NB4 (cell line): Measurements from ENCODE around the gene FOXE3.

Source experiments
- DNase-seq: peaks from one replicate; pipeline ENCODE4 v3.0.0; 2010; ENCODE audit warnings: low read depth
- H3K4me3 ChIP-seq: one replicate; pipeline ENCODE4 v1.5.1; 2011; ENCODE audit warnings: mild to moderate bottlenecking, low read depth, low read length, moderate library complexity
- CTCF ChIP-seq: IDR thresholded peaks from one replicate; pipeline ENCODE4 v1.5.1; 2012; ENCODE audit warnings: low read depth, low read length
- MAX ChIP-seq: IDR thresholded peaks from 2 replicates; pipeline ENCODE4 v1.6.1; 2011; ENCODE audit warnings: low read depth, low read length
- MYC ChIP-seq: IDR thresholded peaks from 2 replicates; pipeline ENCODE4 v1.6.1; 2011; ENCODE audit warnings: low read depth, low read length
- POLR2A ChIP-seq: IDR thresholded peaks from 2 replicates; pipeline ENCODE4 v1.6.1; 2011; ENCODE audit warnings: mild to moderate bottlenecking; ENCODE audit not compliant: insufficient read length; ENCODE audit errors: extremely low read depth

The FOXE3 gene

GRCh38 chr1:47388891-47389238 is 27.2 kb upstream of the FOXE3 start:
- DNase-seq, result peak; percentile 65
- TF ChIP-seq MYC (peak; percentile 57; the same call in 1 of the 2 replicates), MAX (peak; percentile 53; the same call in 1 of the 2 replicates), CTCF (peak; percentile 73), POLR2A (no peak)
- H3K4me3 ChIP-seq, result no peak overlapping the region

- no peak for DNase-seq
- TF ChIP-seq CTCF (no peak), MYC (no peak), POLR2A (no peak), MAX (no peak)
- H3K4me3 ChIP-seq, result no peak overlapping the region
Observed at GRCh38 chr1:47389731-47390130, 26.4 kb upstream of the FOXE3 start.

- no peak for TF ChIP-seq CTCF
- TF ChIP-seq POLR2A, result no peak
- TF ChIP-seq MAX, result no peak
- TF ChIP-seq MYC, result no peak
- H3K4me3 ChIP-seq, result no peak overlapping the region
- DNase-seq, result no peak
Observed at GRCh38 chr1:47390843-47391242, 25.2 kb upstream of the FOXE3 start.

- no peak overlapping the region for H3K4me3 ChIP-seq
- no peak for TF ChIP-seq MYC
- TF ChIP-seq MAX, result no peak
- no peak for TF ChIP-seq CTCF
- TF ChIP-seq POLR2A, result no peak
- no peak for DNase-seq
Observed at GRCh38 chr1:47393141-47393540, 22.9 kb upstream of the FOXE3 start.

- TF ChIP-seq CTCF, result no peak
- TF ChIP-seq MYC, result no peak
- TF ChIP-seq MAX, result no peak
- no peak for TF ChIP-seq POLR2A
- H3K4me3 ChIP-seq, result no peak overlapping the region
Observed at GRCh38 chr1:47395433-47395832, 20.7 kb upstream of the FOXE3 start.

GRCh38 chr1:47396671-47397196 is 19.4 kb upstream of the FOXE3 start:
- no peak overlapping the region for H3K4me3 ChIP-seq
- DNase-seq, result no peak
- no peak for TF ChIP-seq MAX
- TF ChIP-seq POLR2A, result no peak
- no peak for TF ChIP-seq MYC
- TF ChIP-seq CTCF, result no peak

More at GRCh38 chr1:47395433-47395832, 20.7 kb upstream of the FOXE3 start:
- no peak for DNase-seq
